Panc1 (cell line): ENCODE measurements around the gene RPS27L.

Experiments used
- POLR2AphosphoS5 ChIP-seq: IDR thresholded peaks from 2 replicates; pipeline ENCODE4 v1.6.1; 2012; ENCODE audit warnings: mild to moderate bottlenecking, low read depth, low read length, moderate library complexity
- SIN3A ChIP-seq: IDR thresholded peaks from 2 replicates; pipeline ENCODE4 v1.6.1; 2012; ENCODE audit warnings: low read depth, mild to moderate bottlenecking, low read length, moderate library complexity, borderline replicate concordance; ENCODE audit not compliant: insufficient read depth
- TCF7L2 ChIP-seq: IDR thresholded peaks from 2 replicates; pipeline ENCODE4 v1.6.1; 2011; ENCODE audit warnings: mild to moderate bottlenecking, low read depth, low read length, inconsistent platforms
- TF ChIP-seq, protein P1 (sequence below): fragments of 450-650 bp; IDR thresholded peaks from 2 replicates; pipeline ENCODE4 v1.5.1; 2017; ENCODE audit warnings: mild to moderate bottlenecking
- TF ChIP-seq, protein P2 (sequence below), 2 experiments: IDR thresholded peaks; 2 replicates each; pipeline ENCODE4 v1.6.1; 2011 to 2012; ENCODE audit warnings: low read depth in 2 of 2, control low read depth in 1 of 2, low read length in 1 of 2, mild to moderate bottlenecking in 1 of 2, moderate library complexity in 1 of 2; ENCODE audit not compliant: insufficient read depth in 1 of 2

DNA sequence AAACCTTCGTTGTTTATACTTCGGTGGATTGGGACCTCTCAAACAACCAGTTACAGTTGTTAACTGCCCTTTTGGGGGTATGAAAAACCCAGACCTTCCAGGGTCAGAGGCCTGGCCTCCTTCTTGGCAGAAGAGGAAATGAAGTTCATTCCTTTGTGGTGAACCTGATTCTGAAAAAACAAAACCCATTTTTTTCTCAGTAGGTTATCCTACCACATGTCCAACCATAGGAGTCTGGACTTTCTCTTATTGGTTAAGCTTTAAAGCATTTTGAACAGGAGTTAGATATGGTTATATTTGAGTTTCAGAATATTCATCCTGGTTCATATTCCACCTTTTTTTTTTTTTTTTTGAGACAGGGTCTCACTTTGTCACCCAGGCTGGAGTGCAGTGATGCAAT is 42.8 kb downstream of the RPS27L start:
- TF ChIP-seq, protein P1, sequence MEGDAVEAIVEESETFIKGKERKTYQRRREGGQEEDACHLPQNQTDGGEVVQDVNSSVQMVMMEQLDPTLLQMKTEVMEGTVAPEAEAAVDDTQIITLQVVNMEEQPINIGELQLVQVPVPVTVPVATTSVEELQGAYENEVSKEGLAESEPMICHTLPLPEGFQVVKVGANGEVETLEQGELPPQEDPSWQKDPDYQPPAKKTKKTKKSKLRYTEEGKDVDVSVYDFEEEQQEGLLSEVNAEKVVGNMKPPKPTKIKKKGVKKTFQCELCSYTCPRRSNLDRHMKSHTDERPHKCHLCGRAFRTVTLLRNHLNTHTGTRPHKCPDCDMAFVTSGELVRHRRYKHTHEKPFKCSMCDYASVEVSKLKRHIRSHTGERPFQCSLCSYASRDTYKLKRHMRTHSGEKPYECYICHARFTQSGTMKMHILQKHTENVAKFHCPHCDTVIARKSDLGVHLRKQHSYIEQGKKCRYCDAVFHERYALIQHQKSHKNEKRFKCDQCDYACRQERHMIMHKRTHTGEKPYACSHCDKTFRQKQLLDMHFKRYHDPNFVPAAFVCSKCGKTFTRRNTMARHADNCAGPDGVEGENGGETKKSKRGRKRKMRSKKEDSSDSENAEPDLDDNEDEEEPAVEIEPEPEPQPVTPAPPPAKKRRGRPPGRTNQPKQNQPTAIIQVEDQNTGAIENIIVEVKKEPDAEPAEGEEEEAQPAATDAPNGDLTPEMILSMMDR, result no peak
- TF ChIP-seq POLR2AphosphoS5, result no peak
- TF ChIP-seq, protein P2, sequence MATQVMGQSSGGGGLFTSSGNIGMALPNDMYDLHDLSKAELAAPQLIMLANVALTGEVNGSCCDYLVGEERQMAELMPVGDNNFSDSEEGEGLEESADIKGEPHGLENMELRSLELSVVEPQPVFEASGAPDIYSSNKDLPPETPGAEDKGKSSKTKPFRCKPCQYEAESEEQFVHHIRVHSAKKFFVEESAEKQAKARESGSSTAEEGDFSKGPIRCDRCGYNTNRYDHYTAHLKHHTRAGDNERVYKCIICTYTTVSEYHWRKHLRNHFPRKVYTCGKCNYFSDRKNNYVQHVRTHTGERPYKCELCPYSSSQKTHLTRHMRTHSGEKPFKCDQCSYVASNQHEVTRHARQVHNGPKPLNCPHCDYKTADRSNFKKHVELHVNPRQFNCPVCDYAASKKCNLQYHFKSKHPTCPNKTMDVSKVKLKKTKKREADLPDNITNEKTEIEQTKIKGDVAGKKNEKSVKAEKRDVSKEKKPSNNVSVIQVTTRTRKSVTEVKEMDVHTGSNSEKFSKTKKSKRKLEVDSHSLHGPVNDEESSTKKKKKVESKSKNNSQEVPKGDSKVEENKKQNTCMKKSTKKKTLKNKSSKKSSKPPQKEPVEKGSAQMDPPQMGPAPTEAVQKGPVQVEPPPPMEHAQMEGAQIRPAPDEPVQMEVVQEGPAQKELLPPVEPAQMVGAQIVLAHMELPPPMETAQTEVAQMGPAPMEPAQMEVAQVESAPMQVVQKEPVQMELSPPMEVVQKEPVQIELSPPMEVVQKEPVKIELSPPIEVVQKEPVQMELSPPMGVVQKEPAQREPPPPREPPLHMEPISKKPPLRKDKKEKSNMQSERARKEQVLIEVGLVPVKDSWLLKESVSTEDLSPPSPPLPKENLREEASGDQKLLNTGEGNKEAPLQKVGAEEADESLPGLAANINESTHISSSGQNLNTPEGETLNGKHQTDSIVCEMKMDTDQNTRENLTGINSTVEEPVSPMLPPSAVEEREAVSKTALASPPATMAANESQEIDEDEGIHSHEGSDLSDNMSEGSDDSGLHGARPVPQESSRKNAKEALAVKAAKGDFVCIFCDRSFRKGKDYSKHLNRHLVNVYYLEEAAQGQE (IDR thresholded peaks at IDR 0.05; ENCODE audit: insufficient read depth in 1 of 2, low read depth in 2 of 2, low read length in 1 of 2), result no peak
- TF ChIP-seq SIN3A, result no peak
- no peak for TF ChIP-seq TCF7L2
